ENCODE results near the gene PPL.
A peak's percentile ranks its signal among the peaks of the same experiment; 100 is the strongest.

Gene PPL

DNA sequence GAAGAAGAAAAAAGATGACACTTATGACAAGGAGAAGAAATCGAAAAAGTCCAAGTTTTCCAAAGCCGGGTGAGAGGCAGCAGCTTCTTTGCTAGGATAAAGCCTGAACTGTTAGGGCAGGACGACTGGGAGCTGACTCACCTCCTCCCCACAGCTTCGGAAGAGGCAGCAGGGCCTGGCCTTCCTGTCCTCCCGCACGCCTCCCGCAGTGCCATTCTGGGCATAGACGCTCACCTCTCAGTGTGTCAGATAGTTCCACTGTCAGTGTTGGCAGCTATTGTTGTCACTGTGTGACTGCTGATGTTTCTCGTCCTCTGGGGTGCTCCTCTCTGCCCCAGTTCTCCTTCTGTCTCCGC, 77.1 kb downstream of the PPL start:
- no peak for DNase-seq

DNA sequence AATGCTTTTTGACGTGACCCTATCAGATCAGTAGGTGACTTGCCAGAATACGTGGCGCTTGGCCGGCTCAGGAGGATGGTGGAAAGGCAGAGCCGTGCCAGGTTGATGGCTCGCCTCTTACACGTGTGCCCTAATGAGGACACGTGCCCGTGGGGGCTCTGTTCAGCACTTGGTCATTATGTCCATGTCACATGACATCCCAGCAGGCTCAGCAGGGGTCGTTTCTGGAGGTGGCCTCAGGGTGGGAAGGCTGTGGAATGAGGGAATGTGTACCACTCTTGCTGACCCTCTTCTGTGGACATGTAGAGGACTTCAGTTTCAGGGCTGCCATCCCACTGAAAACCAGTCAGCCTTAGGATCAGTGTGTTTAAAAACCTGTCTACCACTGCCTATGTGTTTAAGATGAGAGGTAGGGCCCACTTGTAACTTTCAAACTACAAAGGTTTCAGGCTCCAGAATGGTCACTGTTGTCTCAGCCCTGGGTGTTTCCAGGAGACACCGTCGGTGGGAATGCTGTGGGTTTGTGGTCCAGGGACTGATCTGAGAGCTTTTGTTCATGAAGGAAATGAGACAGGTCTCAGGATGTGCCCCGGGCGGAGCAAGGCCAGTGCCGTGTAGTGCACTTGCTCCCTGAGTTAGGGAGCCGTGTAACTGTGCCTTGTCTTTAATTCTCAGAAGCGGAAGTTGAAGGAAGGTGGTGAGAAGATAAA, 77.6 kb downstream of the PPL start:
- DNase-seq = no peak

DNA sequence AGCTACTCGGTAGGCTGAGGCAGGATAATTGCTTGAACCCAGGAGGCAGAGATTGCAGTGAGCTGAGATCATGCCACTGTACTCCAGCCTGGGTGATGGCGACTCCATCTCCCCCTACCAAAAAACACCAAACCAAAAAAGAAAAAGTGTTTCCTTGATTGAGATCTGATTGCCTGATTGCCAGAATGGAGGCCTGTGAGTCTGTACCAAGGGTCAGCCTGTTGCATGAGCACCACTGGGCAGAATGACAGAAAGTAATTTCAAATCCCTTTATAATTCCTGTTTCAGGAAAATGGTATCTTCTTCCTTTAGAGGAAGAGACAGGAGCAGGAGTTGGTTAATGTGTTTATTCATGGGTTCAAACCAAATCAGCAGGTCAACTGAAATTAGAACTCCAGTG, 81.1 kb downstream of the PPL start:
- no peak for DNase-seq

DNA sequence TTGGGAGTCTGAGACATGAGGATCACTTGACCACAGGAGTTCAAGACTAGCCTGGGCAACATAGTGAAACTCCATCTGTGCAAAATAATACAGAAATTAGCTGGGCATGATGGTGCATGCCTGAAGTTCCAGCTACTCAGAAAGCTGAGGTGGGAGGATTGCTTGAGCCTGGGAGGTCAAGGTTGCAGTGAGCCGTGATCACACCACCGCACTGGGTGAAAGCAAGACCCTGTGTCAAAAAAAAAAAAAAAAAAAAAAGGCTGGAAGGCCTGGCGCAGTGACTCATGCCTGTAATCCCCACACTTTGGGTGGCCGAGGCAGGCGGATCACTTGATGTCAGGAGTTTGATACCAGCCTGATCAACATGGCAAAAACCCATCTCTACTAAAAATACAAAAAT, 81.6 kb downstream of the PPL start:
- DNase-seq = no peak

GRCh38 chr16:4852221-4852872, 84.6 kb downstream of the PPL start:
- DNase-seq = peak; percentile 43 to 46

GRCh38 chr16:4850211-4850610, 86.7 kb downstream of the PPL start:
- DNase-seq = no peak

DNA sequence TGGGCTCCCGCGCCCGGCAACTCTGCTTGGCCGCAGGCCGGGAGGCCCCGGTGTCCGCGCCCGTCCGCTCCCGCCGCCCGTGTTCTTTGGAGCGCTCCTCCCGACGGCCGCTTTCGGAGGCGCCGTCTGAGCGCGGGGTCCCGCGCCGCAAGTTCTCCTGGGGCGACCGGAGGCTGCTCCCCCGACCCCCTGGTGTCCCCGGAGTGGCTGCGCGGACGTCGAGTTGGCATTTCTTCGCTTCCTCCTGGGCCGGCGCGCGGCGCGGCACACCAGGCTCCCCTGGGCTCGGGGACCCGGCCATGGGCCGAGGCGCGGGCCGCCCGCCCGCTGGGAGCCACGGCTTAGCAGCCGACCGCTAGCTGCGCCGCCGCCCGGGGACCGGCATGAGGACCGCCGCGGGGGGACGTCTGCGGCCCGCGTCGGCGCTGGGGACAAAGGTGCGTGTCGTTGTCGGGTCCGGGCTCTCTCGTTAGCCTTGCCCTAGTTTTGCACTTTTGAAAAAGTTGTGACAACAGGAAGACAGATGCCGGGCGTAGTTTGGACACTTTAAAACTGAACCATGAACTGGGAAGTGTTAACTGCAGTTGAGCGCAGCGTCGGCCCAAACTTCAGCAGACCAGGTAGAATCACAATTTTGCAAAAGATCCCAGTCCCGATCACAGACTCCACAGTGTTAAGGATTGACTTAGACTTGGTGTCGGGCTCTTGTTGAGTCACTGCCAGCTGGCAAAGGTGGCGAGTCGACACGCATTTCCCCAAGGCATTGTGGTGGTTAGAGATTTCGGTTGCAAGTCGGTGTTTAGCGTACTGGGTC, 89.0 kb downstream of the PPL start:
- peak; percentile 17 to 25 for DNase-seq

DNA sequence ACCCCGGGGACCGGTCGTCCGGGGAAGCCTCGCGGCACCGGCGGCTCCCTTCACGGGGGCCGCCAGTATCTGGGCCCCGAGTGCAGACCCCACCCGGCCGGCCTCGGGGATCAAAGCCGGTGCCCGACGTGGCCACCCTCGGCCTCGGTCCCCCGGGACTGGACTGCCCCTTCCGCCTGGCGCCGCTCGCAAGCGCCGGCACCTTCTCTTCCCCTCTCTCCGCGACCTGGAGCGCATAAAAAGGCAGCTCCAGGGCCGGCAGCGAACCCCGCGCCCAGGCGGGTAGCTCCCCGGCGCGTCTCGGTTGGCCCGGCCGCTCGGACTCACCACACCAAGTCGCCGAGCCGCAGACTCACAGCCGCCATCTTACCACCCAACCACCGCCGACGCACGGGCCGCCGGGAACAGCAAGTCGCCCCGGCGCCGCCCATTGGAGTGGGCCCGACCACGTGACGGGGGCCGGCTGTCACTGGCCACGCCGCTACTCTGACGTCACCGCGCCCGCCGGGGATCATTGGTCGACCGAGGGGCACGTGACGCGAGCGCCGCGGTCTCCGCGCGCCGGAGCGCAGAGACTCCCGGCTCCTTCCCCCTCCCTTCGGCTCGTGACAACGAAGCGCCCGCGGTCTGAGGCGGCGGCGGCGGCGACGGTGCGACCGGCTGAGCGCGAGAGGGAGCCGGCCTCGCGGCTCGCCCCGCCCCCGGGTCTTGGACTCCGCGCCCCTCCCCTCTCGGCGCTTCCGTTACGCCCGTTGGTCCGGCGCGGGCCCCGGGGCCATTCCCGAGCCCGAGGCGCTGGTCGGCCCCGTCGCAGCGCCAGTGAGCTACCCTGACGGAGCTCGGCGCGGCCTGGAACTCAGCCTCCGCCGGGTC, 89.8 kb downstream of the PPL start, which contains the start of the genes GLYR1 and UBN1:
Gene GLYR1, minus strand, starts transcription at position 388 of the 873 bp plus-strand sequence. Its CDS starts 23 bp downstream, at position 365.
Gene UBN1, plus strand, starts transcription at position 581 of the 873 bp plus-strand sequence. CDS start 5,437 bp downstream, outside the sequence.
- DNase-seq = peak; percentile 98 to 99

GRCh38 chr16:4846503-4846900, 90.4 kb downstream of the PPL start:
- DNase-seq = peak; percentile 66 to 76

- no peak for DNase-seq
Observed at GRCh38 chr16:4840984-4841383, 96.0 kb downstream of the PPL start.

GRCh38 chr16:4839942-4840341, 97.0 kb downstream of the PPL start:
- no peak for DNase-seq

GRCh38 chr16:4837733-4838501, 99.0 kb downstream of the PPL start:
- no peak for DNase-seq

GRCh38 chr16:4836727-4837126, 100.2 kb downstream of the PPL start:
- DNase-seq = no peak

DNA sequence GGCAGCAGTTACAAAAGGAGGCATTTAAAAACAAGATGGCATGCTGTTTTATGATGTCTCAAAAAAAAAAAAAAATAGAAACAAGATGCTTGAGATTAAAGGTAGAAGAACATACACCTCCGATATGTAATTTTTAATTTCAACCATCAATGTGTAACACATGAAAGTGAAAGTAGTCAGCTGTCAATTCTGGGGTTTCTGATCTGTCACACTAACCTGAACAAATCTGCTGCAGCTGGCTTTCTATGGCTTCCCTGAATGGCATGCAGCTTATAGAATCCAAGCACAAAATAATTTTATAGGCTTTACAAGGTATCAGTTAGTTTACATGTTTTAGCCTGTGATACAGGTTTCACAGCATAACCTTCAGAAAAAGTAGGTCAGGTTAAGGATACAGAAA, 103.4 kb downstream of the PPL start:
- no peak for DNase-seq

DNA sequence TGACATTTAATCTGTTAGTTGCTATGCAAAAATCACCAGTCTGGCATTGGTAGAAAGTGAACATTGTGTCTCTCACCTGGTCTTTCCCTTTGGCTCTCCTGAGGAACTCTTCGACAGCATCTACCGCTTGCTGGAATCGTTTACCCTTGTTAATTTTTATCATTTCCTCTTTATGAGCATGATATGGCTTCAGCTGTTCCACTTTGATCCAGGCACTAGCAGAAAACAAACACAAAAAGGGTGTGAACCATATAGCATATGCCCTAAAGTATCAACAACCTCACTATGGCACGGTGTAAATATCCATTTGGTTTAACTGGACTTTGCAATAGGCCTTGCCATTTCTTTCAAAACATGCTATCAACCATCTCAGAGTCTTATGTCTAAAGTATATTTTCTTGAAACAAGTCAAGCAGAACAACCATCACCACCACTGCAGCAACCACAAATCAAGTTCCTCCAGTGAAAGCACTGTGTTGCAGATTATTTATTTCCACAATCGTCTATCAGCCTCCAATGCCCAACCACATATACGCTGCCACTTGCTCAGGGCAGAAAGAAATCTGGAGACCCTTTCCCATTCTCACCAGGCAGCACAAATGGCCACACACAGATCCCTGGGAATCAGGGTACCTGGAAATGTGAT, 104.1 kb downstream of the PPL start:
- no peak for DNase-seq
